ENCODE measurements around the gene TRIM72. TPM values are rescaled to one million over a fixed set of nuclear protein-coding genes. Genes with fewer than 3 reads are reported as not detected.

The TRIM72 gene
- total RNA-seq, 1 donor from 2014 or later: 0.18 TPM

DNA sequence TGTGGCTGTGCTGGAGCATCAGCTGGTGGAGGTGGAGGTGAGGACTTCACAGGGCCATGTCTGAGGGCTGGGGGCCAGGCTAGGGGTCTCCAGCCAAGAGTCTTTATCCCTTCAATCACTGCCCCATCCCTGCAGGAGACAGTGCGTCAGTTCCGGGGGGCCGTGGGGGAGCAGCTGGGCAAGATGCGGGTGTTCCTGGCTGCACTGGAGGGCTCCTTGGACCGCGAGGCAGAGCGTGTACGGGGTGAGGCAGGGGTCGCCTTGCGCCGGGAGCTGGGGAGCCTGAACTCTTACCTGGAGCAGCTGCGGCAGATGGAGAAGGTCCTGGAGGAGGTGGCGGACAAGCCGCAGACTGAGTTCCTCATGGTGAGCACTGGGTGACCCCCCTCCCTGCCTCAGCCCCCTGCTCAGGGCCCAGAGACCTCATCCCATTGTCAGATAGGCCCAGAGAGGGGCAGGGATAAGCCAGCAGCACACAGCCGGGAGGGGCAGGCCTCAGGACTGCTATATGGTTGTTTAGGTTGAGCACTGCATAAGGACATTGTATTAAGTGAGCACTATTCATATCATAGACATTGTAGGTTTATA is 5.3 kb downstream of the TRIM72 start:
- H3K27ac Mint-ChIP-seq (ENCODE audit: unreplicated experiment): no peak overlapping the region
- no peak for DNase-seq (ENCODE audit: low spot score)
- H3K36me3 Mint-ChIP-seq (ENCODE audit: low read depth, unreplicated experiment): no peaks in the 10 kb centered on the region
- H3K4me3 Mint-ChIP-seq (ENCODE audit: unreplicated experiment): no peak overlapping the region
- H3K4me1 Mint-ChIP-seq (ENCODE audit: unreplicated experiment): peaks cover 11% of the 10 kb centered on the region
- TF ChIP-seq, protein P1, sequence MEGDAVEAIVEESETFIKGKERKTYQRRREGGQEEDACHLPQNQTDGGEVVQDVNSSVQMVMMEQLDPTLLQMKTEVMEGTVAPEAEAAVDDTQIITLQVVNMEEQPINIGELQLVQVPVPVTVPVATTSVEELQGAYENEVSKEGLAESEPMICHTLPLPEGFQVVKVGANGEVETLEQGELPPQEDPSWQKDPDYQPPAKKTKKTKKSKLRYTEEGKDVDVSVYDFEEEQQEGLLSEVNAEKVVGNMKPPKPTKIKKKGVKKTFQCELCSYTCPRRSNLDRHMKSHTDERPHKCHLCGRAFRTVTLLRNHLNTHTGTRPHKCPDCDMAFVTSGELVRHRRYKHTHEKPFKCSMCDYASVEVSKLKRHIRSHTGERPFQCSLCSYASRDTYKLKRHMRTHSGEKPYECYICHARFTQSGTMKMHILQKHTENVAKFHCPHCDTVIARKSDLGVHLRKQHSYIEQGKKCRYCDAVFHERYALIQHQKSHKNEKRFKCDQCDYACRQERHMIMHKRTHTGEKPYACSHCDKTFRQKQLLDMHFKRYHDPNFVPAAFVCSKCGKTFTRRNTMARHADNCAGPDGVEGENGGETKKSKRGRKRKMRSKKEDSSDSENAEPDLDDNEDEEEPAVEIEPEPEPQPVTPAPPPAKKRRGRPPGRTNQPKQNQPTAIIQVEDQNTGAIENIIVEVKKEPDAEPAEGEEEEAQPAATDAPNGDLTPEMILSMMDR (IDR thresholded peaks at IDR 0.05; ENCODE audit: unreplicated experiment): no peak
- H3K27me3 Mint-ChIP-seq (ENCODE audit: unreplicated experiment): peaks cover 17% of the 10 kb centered on the region
- no peaks in the 10 kb centered on the region for H3K9me3 Mint-ChIP-seq (ENCODE audit: unreplicated experiment)

DNA sequence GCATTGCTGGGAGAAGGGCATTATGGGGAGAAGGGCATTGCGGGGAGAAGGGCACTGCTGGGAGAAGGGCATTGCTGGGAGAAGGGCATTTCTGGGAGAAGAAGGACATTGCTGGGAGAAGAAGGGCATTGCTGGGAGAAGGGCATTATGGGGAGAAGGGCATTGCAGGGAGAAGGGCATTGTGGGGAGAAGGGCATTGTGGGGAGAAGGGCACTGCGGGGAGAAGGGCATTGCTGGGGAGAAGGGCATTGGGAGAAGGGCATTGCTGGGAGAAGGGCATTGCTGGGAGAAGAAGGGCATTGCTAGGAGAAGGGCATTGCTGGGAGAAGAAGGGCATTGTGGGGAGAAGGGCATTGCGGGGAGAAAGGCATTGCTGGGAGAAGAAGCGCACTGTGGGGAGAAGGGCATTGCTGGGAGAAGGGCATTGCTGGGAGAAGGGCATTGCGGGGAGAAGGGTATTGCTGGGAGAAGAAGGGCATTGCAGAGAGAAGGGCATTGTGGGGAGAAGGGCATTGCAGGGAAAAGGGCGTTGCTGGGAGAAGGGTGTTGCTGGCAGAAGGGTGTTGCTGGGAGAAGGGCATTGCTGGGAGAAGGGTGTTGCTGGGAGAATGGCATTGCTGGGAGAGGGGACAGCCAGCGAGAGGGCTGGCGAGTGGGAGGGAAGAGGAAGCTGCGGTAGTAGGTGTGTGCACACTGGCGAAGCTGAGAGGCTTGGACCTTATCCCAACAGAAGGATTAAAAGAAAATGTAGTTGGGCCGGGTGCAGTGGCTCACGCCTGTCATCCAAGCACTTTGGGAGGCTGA is 7.6 kb downstream of the TRIM72 start:
- no peak for DNase-seq (ENCODE audit: low spot score)
- H3K36me3 Mint-ChIP-seq (ENCODE audit: low read depth, unreplicated experiment): no peaks in the 10 kb centered on the region
- H3K9me3 Mint-ChIP-seq (ENCODE audit: unreplicated experiment): no peaks in the 10 kb centered on the region
- peaks cover 4% of the 10 kb centered on the region for H3K4me1 Mint-ChIP-seq (ENCODE audit: unreplicated experiment)
- peaks cover 10% of the 10 kb centered on the region for H3K27me3 Mint-ChIP-seq (ENCODE audit: unreplicated experiment)
- TF ChIP-seq, protein P1 (IDR thresholded peaks at IDR 0.05; ENCODE audit: unreplicated experiment): no peak
- H3K27ac Mint-ChIP-seq (ENCODE audit: unreplicated experiment): no peak overlapping the region
- H3K4me3 Mint-ChIP-seq (ENCODE audit: unreplicated experiment): no peak overlapping the region

DNA sequence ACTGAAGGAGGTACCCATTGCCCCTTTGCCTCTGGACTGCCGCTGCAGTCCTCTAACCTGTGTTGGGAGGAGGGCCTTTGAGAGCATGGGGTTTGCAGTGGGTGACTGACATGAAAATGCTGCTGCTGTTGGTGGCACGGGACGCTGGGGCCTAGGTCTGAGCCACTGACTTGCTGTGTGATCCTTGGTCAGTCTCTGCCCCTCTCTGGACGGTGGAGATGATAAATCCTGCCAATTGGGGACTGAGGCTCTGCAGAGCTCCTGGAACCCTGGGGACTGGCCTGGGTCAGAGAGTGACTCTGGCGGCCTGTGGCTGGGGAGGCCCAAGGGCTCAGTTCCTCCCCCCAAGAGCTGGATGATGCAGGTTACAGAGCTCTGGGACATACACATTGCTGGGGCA is 9.1 kb downstream of the TRIM72 start:
- Mint-ChIP-seq H3K27me3 (ENCODE audit: unreplicated experiment) (peaks cover 10% of the 10 kb centered on the region), H3K4me3 (ENCODE audit: unreplicated experiment) (no peak overlapping the region), H3K36me3 (ENCODE audit: low read depth, unreplicated experiment) (no peaks in the 10 kb centered on the region), H3K27ac (ENCODE audit: unreplicated experiment) (no peak overlapping the region), H3K9me3 (ENCODE audit: unreplicated experiment) (no peaks in the 10 kb centered on the region), H3K4me1 (ENCODE audit: unreplicated experiment) (no peaks in the 10 kb centered on the region)
- TF ChIP-seq, protein P1 (IDR thresholded peaks at IDR 0.05; ENCODE audit: unreplicated experiment): no peak
- DNase-seq (ENCODE audit: low spot score): no peak

GRCh38 chr16:31224092-31224955 is 10.4 kb downstream of the TRIM72 start:
- peaks cover 3% of the 10 kb centered on the region for H3K4me1 Mint-ChIP-seq (ENCODE audit: unreplicated experiment)
- H3K27ac Mint-ChIP-seq (ENCODE audit: unreplicated experiment): no peak overlapping the region
- TF ChIP-seq, protein P1 (IDR thresholded peaks at IDR 0.05; ENCODE audit: unreplicated experiment): no peak
- no peaks in the 10 kb centered on the region for H3K9me3 Mint-ChIP-seq (ENCODE audit: unreplicated experiment)
- no peak for DNase-seq (ENCODE audit: low spot score)
- H3K4me3 Mint-ChIP-seq (ENCODE audit: unreplicated experiment): no peak overlapping the region
- peaks cover 8% of the 10 kb centered on the region for H3K27me3 Mint-ChIP-seq (ENCODE audit: unreplicated experiment)
- H3K36me3 Mint-ChIP-seq (ENCODE audit: low read depth, unreplicated experiment): no peaks in the 10 kb centered on the region
